Measurements from ENCODE around the gene TBX5.

Gene TBX5

DNA sequence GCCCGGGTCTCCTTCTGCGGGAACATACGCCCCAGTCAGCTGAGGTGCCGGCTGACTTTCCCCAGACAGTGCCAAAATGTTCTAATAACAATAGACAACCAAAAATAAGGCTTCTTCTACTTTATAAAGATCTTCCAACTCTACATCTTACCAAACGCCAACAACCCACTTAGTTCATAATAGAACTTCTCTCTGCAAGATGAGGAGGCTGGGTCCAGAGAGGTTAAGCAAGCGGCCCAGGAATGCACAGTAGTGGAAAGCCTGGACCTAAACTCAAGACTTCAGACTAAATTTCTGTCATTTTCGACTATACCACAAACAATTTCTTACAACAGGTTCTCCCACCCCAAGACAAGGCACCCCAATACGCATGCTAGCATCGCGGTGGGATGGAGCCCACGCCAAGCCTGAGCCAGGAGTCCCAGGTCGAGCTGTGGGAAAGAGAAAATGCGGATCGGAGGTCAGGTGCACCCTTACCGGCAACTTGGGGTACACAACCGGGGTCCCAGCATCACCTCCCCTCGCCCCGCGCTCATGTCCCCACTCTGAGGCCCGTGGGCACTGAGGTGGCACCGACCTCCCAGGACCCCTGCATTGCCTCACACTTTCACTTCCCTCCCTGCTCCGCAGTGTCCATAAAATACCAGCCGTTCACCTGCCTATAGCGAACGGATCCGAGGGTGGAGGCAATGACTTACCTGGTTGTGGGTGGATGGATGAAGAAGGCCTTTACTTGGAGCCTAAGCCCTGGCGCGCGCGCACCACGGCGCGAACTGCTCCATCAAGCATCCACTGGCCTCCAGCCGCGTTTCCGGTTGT is 42.1 kb upstream of the TBX5 start:
- no peak overlapping the region for H3K4me3 ChIP-seq (replicated peaks; ENCODE audit: low read depth, low read length)
- TF ChIP-seq CTCF (IDR thresholded peaks at IDR 0.05; ENCODE audit: insufficient read depth, low read length, poor library complexity, severe bottlenecking): no peak
- peaks cover 4% of the 10 kb centered on the region for H3K27me3 ChIP-seq (replicated peaks; ENCODE audit: control insufficient read depth, insufficient read depth, low read length)
- no peaks in the 10 kb centered on the region for H3K36me3 ChIP-seq (ENCODE audit: control insufficient read depth, insufficient read depth, low read length)
- DNase-seq (ENCODE audit: extremely low read depth, insufficient read length): no peak

DNA sequence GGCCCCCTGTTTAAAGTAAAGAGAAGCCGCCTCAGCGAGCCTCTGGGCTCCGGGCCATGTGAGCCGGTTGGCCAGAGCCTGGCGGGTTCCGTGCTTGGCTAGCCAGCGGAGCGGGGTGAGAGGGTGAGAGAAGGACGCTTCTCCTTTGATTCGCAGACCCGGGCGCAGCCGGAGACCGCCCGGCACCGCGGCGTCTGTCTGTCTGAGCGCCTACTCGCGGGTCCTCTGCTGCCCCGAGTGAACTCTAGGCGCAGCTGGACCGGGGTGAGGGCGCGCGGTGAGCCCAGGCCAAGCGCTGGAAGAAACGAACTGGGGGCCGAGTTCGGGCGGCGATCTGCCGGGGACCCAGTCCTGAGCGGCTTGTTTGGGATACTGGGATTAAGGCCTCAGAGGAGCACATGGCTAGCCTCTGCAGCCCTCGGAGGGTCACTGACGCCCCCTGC is 41.4 kb upstream of the TBX5 start:
- TF ChIP-seq CTCF (IDR thresholded peaks at IDR 0.05; ENCODE audit: insufficient read depth, low read length, poor library complexity, severe bottlenecking): no peak
- DNase-seq (ENCODE audit: extremely low read depth, insufficient read length): no peak
- H3K36me3 ChIP-seq (ENCODE audit: control insufficient read depth, insufficient read depth, low read length): no peaks in the 10 kb centered on the region
- H3K27me3 ChIP-seq (replicated peaks; ENCODE audit: control insufficient read depth, insufficient read depth, low read length): peaks cover 4% of the 10 kb centered on the region
- no peak overlapping the region for H3K4me3 ChIP-seq (replicated peaks; ENCODE audit: low read depth, low read length)

DNA sequence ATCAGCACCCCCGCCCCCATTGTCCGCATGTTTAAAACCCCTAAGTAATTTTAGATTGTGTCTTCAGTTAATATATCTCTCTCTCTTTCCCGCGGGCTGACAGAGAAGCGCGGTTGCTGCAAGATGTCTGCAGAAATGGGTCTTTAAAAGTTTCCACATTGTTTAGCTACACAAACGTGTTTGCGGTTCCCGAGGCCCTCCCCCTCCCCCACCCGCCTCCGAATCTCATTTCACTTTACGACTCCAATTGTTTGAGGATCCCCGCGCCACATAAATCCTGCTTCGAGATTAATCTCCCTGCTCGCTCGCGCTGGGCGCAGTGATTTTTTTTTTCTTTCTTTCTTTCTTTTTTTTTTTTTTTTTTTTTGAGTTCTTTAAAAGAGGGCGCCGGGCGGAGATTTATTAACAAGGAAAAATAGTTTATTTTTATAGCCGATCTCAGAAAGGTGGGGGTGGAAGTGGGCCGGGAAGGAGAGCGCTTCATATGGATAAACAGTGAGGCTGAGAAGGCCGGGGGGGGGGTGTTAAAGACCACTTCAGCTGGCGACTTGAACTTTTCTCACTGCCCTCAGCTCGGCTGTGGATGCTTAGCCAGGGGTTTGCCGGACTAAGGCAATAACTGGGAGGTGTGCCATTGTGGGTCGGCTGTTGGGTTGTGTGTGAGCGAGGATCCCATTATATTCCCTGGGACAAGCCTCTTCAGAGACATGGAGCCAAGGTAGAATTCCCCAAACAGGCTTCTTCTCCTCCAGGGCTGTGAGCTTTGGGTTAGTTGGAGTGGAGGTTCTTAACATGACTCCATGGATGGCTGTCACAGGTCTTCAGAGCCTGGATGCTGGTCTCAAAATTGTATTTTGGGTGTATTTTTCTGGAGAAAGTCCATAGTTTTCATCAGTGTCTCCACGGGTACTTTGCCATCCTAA is 39.7 kb upstream of the TBX5 start:
- Histone ChIP-seq H3K36me3 (ENCODE audit: control insufficient read depth, insufficient read depth, low read length) (no peaks in the 10 kb centered on the region), H3K4me3 (replicated peaks; ENCODE audit: low read depth, low read length) (no peak overlapping the region), H3K27me3 (replicated peaks; ENCODE audit: control insufficient read depth, insufficient read depth, low read length) (peaks cover 4% of the 10 kb centered on the region)
- TF ChIP-seq CTCF (IDR thresholded peaks at IDR 0.05; ENCODE audit: insufficient read depth, low read length, poor library complexity, severe bottlenecking): no peak
- no peak for DNase-seq (ENCODE audit: extremely low read depth, insufficient read length)

- no peak for TF ChIP-seq CTCF (IDR thresholded peaks at IDR 0.05; ENCODE audit: insufficient read depth, low read length, poor library complexity, severe bottlenecking)
- Histone ChIP-seq H3K36me3 (ENCODE audit: control insufficient read depth, insufficient read depth, low read length) (no peaks in the 10 kb centered on the region), H3K27me3 (replicated peaks; ENCODE audit: control insufficient read depth, insufficient read depth, low read length) (peaks cover 4% of the 10 kb centered on the region), H3K4me3 (replicated peaks; ENCODE audit: low read depth, low read length) (no peak overlapping the region)
- no peak for DNase-seq (ENCODE audit: extremely low read depth, insufficient read length)
Observed at GRCh38 chr12:114444422-114445279, 38.7 kb upstream of the TBX5 start.

- no peak for TF ChIP-seq CTCF (IDR thresholded peaks at IDR 0.05; ENCODE audit: insufficient read depth, low read length, poor library complexity, severe bottlenecking)
- H3K27me3 ChIP-seq (replicated peaks; ENCODE audit: control insufficient read depth, insufficient read depth, low read length): peaks cover 4% of the 10 kb centered on the region
- H3K36me3 ChIP-seq (ENCODE audit: control insufficient read depth, insufficient read depth, low read length): no peaks in the 10 kb centered on the region
- H3K4me3 ChIP-seq (replicated peaks; ENCODE audit: low read depth, low read length): no peak overlapping the region
- no peak for DNase-seq (ENCODE audit: extremely low read depth, insufficient read length)
Observed at GRCh38 chr12:114443607-114444421, 37.9 kb upstream of the TBX5 start.

Data from GM06990 (cell line).